A549 (cell line): ENCODE results near the gene FBXO34. TPM values are rescaled to one million over a fixed set of nuclear protein-coding genes. Genes with fewer than 3 reads are reported as not detected.

Experiments
- ATAC-seq, 2 experiments: fragments of 200-7000 bp in 1 of 2; fragments of >200 bp in 1 of 2; cut with Nextera tagmentation in 1 of 2; cut with Tn5 transposase in 1 of 2; 3 replicates each; pipeline versions ENCODE4 v1.8.0 to v1.9.1; 2018 to 2020; ENCODE audit warnings: mild to moderate bottlenecking in 1 of 2, moderate library complexity in 1 of 2
- CTCF ChIA-PET: fragments of 300-600 bp; sonication (Branson Sonifier 250); formaldehyde crosslinking; extraction: SDS; loops from one replicate; lab custom pipeline; 2021; ENCODE audit warnings: antibody characterized with exemption, inconsistent platforms; lab: Yijun Ruan, JAX
- POLR2A ChIA-PET: fragments of 350-600 bp; formaldehyde crosslinking; extraction: SDS; loops from one replicate; lab custom pipeline; 2021; ENCODE audit warnings: antibody characterized with exemption, inconsistent platforms; lab: Yijun Ruan, JAX
- DNase-seq, 2 experiments: peaks; one replicate each; pipeline versions ENCODE4 v3.0.0 to v3.0.0-alpha.2; 2011 to 2016; ENCODE audit warnings: low read depth in 1 of 2, low spot score in 1 of 2
- FAIRE-seq: peaks from 2 replicates; lab custom pipeline; 2011; peaks lifted over from hg19 to GRCh38; lab: Jason Lieb, UNC
- H3K27ac ChIP-seq, 2 experiments: fragments of >200 bp; sonication (Bioruptor Twin); formaldehyde crosslinking; 3 replicates each; pipeline ENCODE4 v1.5.1; 2016 to 2017
- H3K4me1 ChIP-seq: fragments of >200 bp; sonication (Bioruptor Twin); formaldehyde crosslinking; 3 replicates; pipeline ENCODE4 v1.6.1; 2016
- H3K4me2 ChIP-seq: fragments of >200 bp; sonication (Bioruptor Twin); formaldehyde crosslinking; 3 replicates; pipeline ENCODE4 v1.6.1; 2016
- H3K4me3 ChIP-seq: fragments of >200 bp; sonication (Bioruptor Twin); formaldehyde crosslinking; 3 replicates; pipeline ENCODE4 v1.5.1; 2016
- H3K9me3 ChIP-seq: fragments of >200 bp; sonication (Bioruptor Twin); formaldehyde crosslinking; 3 replicates; pipeline ENCODE4 v1.6.1; 2016
- BHLHE40 ChIP-seq: IDR thresholded peaks from 2 replicates; pipeline ENCODE4 v1.6.1; 2012; ENCODE audit warnings: low read depth, low read length, inconsistent platforms
- CEBPB ChIP-seq, 2 experiments: fragments of >200 bp in 1 of 2; sonication (Bioruptor Twin) in 1 of 2; formaldehyde crosslinking in 1 of 2; IDR thresholded peaks; 2 replicates each; pipeline ENCODE4 v1.6.1; 2012 to 2016
- EHMT2 ChIP-seq: fragments of 200-600 bp; sonication (generic); IDR thresholded peaks from 2 replicates; pipeline ENCODE4 v1.6.1; 2016; ENCODE audit warnings: antibody characterized with exemption, low read depth, mild to moderate bottlenecking, moderate library complexity
- EP300 ChIP-seq, 2 experiments: fragments of >200 bp; sonication (Bioruptor Twin); formaldehyde crosslinking; IDR thresholded peaks; 2 replicates in 1 of 2; 3 replicates in 1 of 2; pipeline ENCODE4 v1.6.1; 2016 to 2017
- ESRRA ChIP-seq: fragments of 150-350 bp; IDR thresholded peaks from 2 replicates; pipeline ENCODE4 v1.6.1; 2014; ENCODE audit warnings: mild to moderate bottlenecking, low read length, borderline replicate concordance
- FOSB ChIP-seq: fragments of 250-450 bp; sonication (Bioruptor Pico); IDR thresholded peaks from 2 replicates; pipeline ENCODE4 v1.5.0; 2020; ENCODE audit warnings: mild to moderate bottlenecking, moderate library complexity
- FOXS1 ChIP-seq: fragments of 250-450 bp; sonication (Bioruptor Pico); IDR thresholded peaks from 2 replicates; pipeline ENCODE4 v1.5.0; 2020; ENCODE audit warnings: mild to moderate bottlenecking, moderate library complexity
- HDAC2 ChIP-seq: fragments of 200-600 bp; sonication (generic); IDR thresholded peaks from 2 replicates; pipeline ENCODE4 v1.6.1; 2016
- HES2 ChIP-seq: fragments of >200 bp; sonication (Bioruptor Twin); formaldehyde crosslinking; IDR thresholded peaks from 2 replicates; pipeline ENCODE4 v1.6.1; 2016
- HEYL ChIP-seq: fragments of 250-450 bp; sonication (Bioruptor Pico); IDR thresholded peaks from 2 replicates; pipeline ENCODE4 v1.8.0; 2021; ENCODE audit warnings: mild to moderate bottlenecking, moderate library complexity
- HOXB13 ChIP-seq: fragments of 250-450 bp; sonication (Bioruptor Pico); IDR thresholded peaks from 2 replicates; pipeline ENCODE4 v1.5.0; 2020; ENCODE audit warnings: low read depth, mild to moderate bottlenecking, moderate library complexity
- HOXB5 ChIP-seq: fragments of 250-450 bp; sonication (Bioruptor Pico); IDR thresholded peaks from 2 replicates; pipeline ENCODE4 v1.5.0; 2020; ENCODE audit warnings: mild to moderate bottlenecking, moderate library complexity
- KDM5A ChIP-seq: fragments of 200-600 bp; sonication (generic); IDR thresholded peaks from 2 replicates; pipeline ENCODE4 v1.6.1; 2016; ENCODE audit warnings: antibody characterized with exemption, mild to moderate bottlenecking
- MAFK ChIP-seq: fragments of 450-650 bp; IDR thresholded peaks from 2 replicates; pipeline ENCODE4 v1.6.1; 2014; ENCODE audit not compliant: partially characterized antibody
- MAX ChIP-seq: IDR thresholded peaks from 2 replicates; pipeline ENCODE4 v1.6.1; 2012
- MYC ChIP-seq: IDR thresholded peaks from 2 replicates; pipeline ENCODE4 v1.6.1; 2012; ENCODE audit warnings: mild to moderate bottlenecking, inconsistent platforms, low read length, improper control_type of control experiment, borderline replicate concordance
- NFE2L2 ChIP-seq: fragments of 150-350 bp; conservative IDR thresholded peaks from 2 replicates; pipeline ENCODE4 v1.6.1; 2014; ENCODE audit warnings: low read length
- NR3C1 ChIP-seq: fragments of >200 bp; sonication (Bioruptor Twin); formaldehyde crosslinking; IDR thresholded peaks from 3 replicates; pipeline ENCODE4 v1.6.1; 2017
- RAD21 ChIP-seq, 2 experiments: fragments of >200 bp in 1 of 2; sonication (Bioruptor Twin) in 1 of 2; formaldehyde crosslinking in 1 of 2; IDR thresholded peaks in 1 of 2; conservative IDR thresholded peaks in 1 of 2; 2 replicates in 1 of 2; 3 replicates in 1 of 2; pipeline ENCODE4 v1.6.1; 2012 to 2018; ENCODE audit warnings: inconsistent platforms in 1 of 2
- RFX5 ChIP-seq: fragments of 450-650 bp; IDR thresholded peaks from 2 replicates; pipeline ENCODE4 v1.7.1; 2014; ENCODE audit warnings: antibody characterized with exemption, mild to moderate bottlenecking, moderate library complexity
- RNF2 ChIP-seq: fragments of 200-600 bp; sonication (generic); IDR thresholded peaks from 2 replicates; pipeline ENCODE4 v1.6.1; 2016; ENCODE audit warnings: low read depth, mild to moderate bottlenecking, antibody characterized with exemption, moderate library complexity, borderline replicate concordance
- TFCP2L1 ChIP-seq: fragments of 250-450 bp; sonication (Bioruptor Pico); IDR thresholded peaks from 2 replicates; pipeline ENCODE4 v1.5.0; 2021; ENCODE audit warnings: mild to moderate bottlenecking
- USF2 ChIP-seq: fragments of 450-650 bp; IDR thresholded peaks from 2 replicates; pipeline ENCODE4 v1.6.1; 2014; ENCODE audit warnings: antibody characterized with exemption
- WGBS: methylation state at CpG from one replicate; pipeline ENCODE4 v1.1.6; 2017; ENCODE audit errors: missing lambda C conversion rate; 5-methylcytosine and 5-hydroxymethylcytosine counted together
- polyA plus RNA-seq, 4 experiments: library from polyadenylated mRNA; depleted of rRNA in 3 of 4; stranded (reverse); fragments of >200 nt; fragmentation: RNase III in 1 of 4; extraction: RNeasy Plus Mini Kit Qiagen cat#74134 plus additional on column Dnase treatment in 1 of 4; gene quantifications; 2 replicates in 3 of 4; 3 replicates in 1 of 4; pipeline ENCODE4 v1.2.3, GENCODE V29; 2011 to 2017

Gene FBXO34
- polyA plus RNA-seq, 2 of the 4 experiments (the other 2 are of a cell fraction), result 15.4 to 28.0 TPM

GRCh38 chr14:55316564-55316963 is 45.3 kb downstream of the FBXO34 start:
- TF ChIP-seq RFX5 (no peak), EHMT2 (no peak), TFCP2L1 (no peak), MAFK (no peak), FOXS1 (CRISPR knock-in tag) (no peak), ESRRA (no peak), EP300 (IDR thresholded peaks at IDR 0.05) (no peak), HDAC2 (no peak), KDM5A (no peak), HES2 (no peak), HOXB5 (CRISPR knock-in tag) (no peak)
- Histone ChIP-seq H3K9me3 (peaks cover 22% of the 10 kb centered on the region), H3K27ac (no peak overlapping the region), H3K4me2 (no peak overlapping the region), H3K4me1 (no peaks in the 10 kb centered on the region), H3K4me3 (no peak overlapping the region)
- ATAC-seq (no peak), FAIRE-seq (no peak), DNase-seq (no peak)
- ChIA-PET POLR2A (interaction anchor here (0.7 kb wide), 1 partner anchor 78 kb away, joined by 3 read pairs; no protein-coding TSS in a partner anchor), CTCF (interaction anchor here (0.6 to 1.1 kb wide), 4 partner anchors 11 to 103 kb away, joined by 3 to 4 read pairs (median 3); no protein-coding TSS in a partner anchor)
- WGBS, result 92% methylated on average over 4 of the region's 4 CpGs

- CTCF ChIA-PET, result interaction anchor here (0.8 to 1.4 kb wide), 2 partner anchors 47 to 287 kb away, joined by 3 read pairs; no protein-coding TSS in a partner anchor
- Histone ChIP-seq H3K4me3 (no peak overlapping the region), H3K9me3 (peaks cover 10% of the 10 kb centered on the region), H3K27ac (no peak overlapping the region), H3K4me2 (no peak overlapping the region)
- POLR2A ChIA-PET, result no interaction called here
- 62% methylated on average over 3 of the region's 3 CpGs for WGBS
- FAIRE-seq, result no peak
- TF ChIP-seq HEYL (CRISPR knock-in tag), result no peak
- peak; percentile 61 for TF ChIP-seq MAFK
- TF ChIP-seq NR3C1, result no peak
- TF ChIP-seq CEBPB (IDR thresholded peaks at IDR 0.05), result no peak
- TF ChIP-seq, all 56 proteins: peak for 1
- no peak for ATAC-seq
- H3K4me1 ChIP-seq, result no peaks in the 10 kb centered on the region
- DNase-seq, result no peak
Measured at GRCh38 chr14:55317542-55318306, 46.5 kb downstream of the FBXO34 start.

GRCh38 chr14:55318694-55319093 is 47.5 kb downstream of the FBXO34 start:
- H3K4me1 ChIP-seq, result no peaks in the 10 kb centered on the region
- no peak overlapping the region for H3K27ac ChIP-seq
- CTCF ChIA-PET, result interaction anchor here (0.6 to 1.4 kb wide), 3 partner anchors 32 to 286 kb away, joined by 3 read pairs; no protein-coding TSS in a partner anchor
- FAIRE-seq, result no peak
- TF ChIP-seq EHMT2 (no peak), RNF2 (no peak), RAD21 (conservative IDR thresholded peaks at IDR 0.05 in 1 of 2, IDR thresholded peaks at IDR 0.05 in 1 of 2) (no peak), MYC (no peak), HOXB13 (CRISPR knock-in tag) (no peak), MAX (no peak), FOSB (CRISPR knock-in tag) (no peak), BHLHE40 (no peak), USF2 (no peak), NFE2L2 (no peak)
- TF ChIP-seq, all 56 proteins: peak for 0
- POLR2A ChIA-PET, result no interaction called here
- Histone ChIP-seq H3K4me2 (no peak overlapping the region), H3K9me3 (0 out of 3 replicates have a peak, but pooled peaks cover 2% of the 10 kb centered on the region), H3K4me3 (no peak overlapping the region)
- WGBS, result 88% methylated on average over 1 of the region's 1 CpG
- ATAC-seq (no peak), DNase-seq (no peak)
